ENCODE data around the gene NTN4. TPM values are rescaled to one million over a fixed set of nuclear protein-coding genes. Genes with fewer than 3 reads are reported as not detected.

Gene NTN4
- total and polyA plus RNA-seq, 9 donors = 16.0 to 101 (median 54.2) TPM

- DNase-seq = no peak
- no peaks in the 10 kb centered on the region for H3K9me3 ChIP-seq
- H3K27me3 ChIP-seq = no peaks in the 10 kb centered on the region
- no peaks in the 10 kb centered on the region for H3K4me1 ChIP-seq (ENCODE audit: insufficient read depth)
- TF ChIP-seq EP300 (IDR thresholded peaks at IDR 0.05) (no peak), CTCF (IDR thresholded peaks at IDR 0.05) (no peak), POLR2A (IDR thresholded peaks at IDR 0.05) (no peak)
- H3K36me3 ChIP-seq = no peaks in the 10 kb centered on the region
- H3K27ac ChIP-seq = no peak overlapping the region
- intact Hi-C loops (cut with DNase I) = no loop called here
- WGBS, 3 donors = 84 to 90% (median 89%) methylated on average over 1 of the region's 1 CpG
- no peak overlapping the region for H3K4me3 ChIP-seq
Observed at GRCh38 chr12:95724767-95725166, 65.8 kb downstream of the NTN4 start.

DNA sequence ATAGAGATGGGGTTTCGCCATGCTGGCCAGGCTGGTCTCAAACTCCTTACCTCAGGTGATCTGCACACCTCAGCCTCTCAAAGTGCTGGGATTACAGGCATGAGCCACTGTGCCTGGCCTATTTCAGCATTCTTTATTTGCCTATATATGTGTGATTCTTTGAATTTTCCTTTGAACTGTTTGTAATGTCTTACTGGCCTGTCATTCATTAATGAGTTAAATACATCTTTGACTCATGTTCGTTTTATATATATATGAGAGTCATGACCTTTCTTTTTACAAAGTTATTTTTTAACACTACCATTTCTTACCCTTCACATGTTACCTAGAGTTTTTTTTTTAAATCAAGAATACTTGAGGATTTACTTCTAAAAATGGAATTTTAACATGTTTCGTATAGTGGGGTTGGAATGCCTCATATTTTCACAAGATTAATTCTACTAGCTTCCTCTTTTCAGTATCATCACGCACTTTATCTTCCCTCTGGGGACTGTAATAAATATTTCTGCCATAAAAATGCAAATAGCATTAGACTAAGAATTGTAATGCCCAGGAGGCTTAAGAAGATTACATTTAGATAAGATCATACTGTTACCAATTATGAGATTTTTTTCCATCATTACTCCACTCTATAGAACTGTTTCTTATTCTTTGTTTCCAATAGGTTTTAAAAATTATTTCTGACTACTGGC, 66.7 kb downstream of the NTN4 start:
- H3K9me3 ChIP-seq = no peaks in the 10 kb centered on the region
- H3K4me1 ChIP-seq (ENCODE audit: insufficient read depth) = no peaks in the 10 kb centered on the region
- no peaks in the 10 kb centered on the region for H3K27me3 ChIP-seq
- WGBS, 3 donors = 35 to 62% (median 52%) methylated on average over 4 of the region's 4 CpGs
- H3K4me3 ChIP-seq = no peak overlapping the region
- no peak for DNase-seq
- no peaks in the 10 kb centered on the region for H3K36me3 ChIP-seq
- no peak overlapping the region for H3K27ac ChIP-seq
- TF ChIP-seq POLR2A (IDR thresholded peaks at IDR 0.05) (no peak), EP300 (IDR thresholded peaks at IDR 0.05) (no peak), CTCF (IDR thresholded peaks at IDR 0.05) (no peak)
- intact Hi-C loops (cut with DNase I) = no loop called here

DNA sequence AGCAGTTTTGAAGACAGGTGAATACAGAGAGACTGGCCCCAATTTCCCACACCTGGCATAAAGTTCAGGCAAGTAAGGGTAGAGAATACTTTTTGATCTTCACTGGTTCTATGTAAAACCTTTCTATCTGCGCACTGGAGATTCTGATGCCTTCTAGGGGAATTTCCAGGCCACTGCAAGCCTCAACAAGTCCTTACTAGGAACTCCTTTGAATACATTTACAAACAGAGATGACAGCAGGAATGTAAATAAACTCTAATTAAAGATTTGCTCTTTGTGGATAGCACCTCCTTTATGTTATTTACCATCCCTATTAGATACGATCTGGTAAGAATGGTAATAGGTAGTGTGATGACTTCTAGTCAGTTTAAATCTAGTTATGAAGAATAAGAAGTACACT, 69.2 kb downstream of the NTN4 start:
- Histone ChIP-seq H3K27ac (no peak overlapping the region), H3K9me3 (no peaks in the 10 kb centered on the region), H3K36me3 (no peaks in the 10 kb centered on the region), H3K27me3 (no peaks in the 10 kb centered on the region), H3K4me3 (no peak overlapping the region), H3K4me1 (ENCODE audit: insufficient read depth) (no peaks in the 10 kb centered on the region)
- DNase-seq = no peak
- WGBS, 3 donors = 74 to 82% (median 78%) methylated on average over 2 of the region's 2 CpGs
- intact Hi-C loops (cut with DNase I) = no loop called here
- TF ChIP-seq EP300 (IDR thresholded peaks at IDR 0.05) = no peak
- TF ChIP-seq CTCF (IDR thresholded peaks at IDR 0.05) = no peak
- no peak for TF ChIP-seq POLR2A (IDR thresholded peaks at IDR 0.05)

DNA sequence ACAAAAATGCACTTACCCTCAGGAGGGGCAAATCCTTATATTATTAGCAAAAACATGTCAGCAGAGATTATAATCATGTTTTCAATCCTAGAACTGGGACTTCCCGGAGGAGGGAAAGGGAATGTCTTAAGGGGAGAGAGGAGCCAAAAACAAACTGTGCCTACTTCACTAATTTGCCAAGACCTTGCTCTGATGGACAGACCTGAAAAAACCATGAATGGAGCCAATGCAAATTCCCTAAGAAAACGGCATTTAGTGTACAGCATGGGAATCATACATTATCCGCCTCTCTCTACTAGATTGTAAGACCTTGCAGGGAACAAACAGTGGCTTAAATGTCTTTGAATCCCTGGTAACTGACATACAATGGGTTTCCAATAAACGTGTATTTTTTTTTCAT, 70.4 kb downstream of the NTN4 start:
- 66 to 84% (median 83%) methylated on average over 4 of the region's 4 CpGs for WGBS, 3 donors
- Histone ChIP-seq H3K4me1 (ENCODE audit: insufficient read depth) (no peaks in the 10 kb centered on the region), H3K36me3 (no peaks in the 10 kb centered on the region), H3K9me3 (no peaks in the 10 kb centered on the region), H3K27ac (no peak overlapping the region), H3K27me3 (no peaks in the 10 kb centered on the region), H3K4me3 (no peak overlapping the region)
- intact Hi-C loops (cut with DNase I) = no loop called here
- no peak for DNase-seq
- no peak for TF ChIP-seq POLR2A (IDR thresholded peaks at IDR 0.05)
- no peak for TF ChIP-seq CTCF (IDR thresholded peaks at IDR 0.05)
- no peak for TF ChIP-seq EP300 (IDR thresholded peaks at IDR 0.05)

Measured in ovary (tissue), 9 donors.